ENCODE measurements around the gene ATF4.

The ATF4 gene

GRCh38 chr22:39478441-39478850, 41.9 kb upstream of the ATF4 start:
- Histone ChIP-seq H3K4me3 (ENCODE audit: low read length, poor library complexity, severe bottlenecking) (no peak overlapping the region), H3K36me3 (ENCODE audit: insufficient read depth, low read length) (peaks cover 4% of the 10 kb centered on the region; the same call in 1 of the 2 replicates), H4K20me1 (ENCODE audit: insufficient read depth, low read length, poor library complexity, severe bottlenecking) (peaks cover 2% of the 10 kb centered on the region), H3K9me2 (replicated peaks; ENCODE audit: low read depth, low read length) (no peaks in the 10 kb centered on the region), H3K4me1 (ENCODE audit: insufficient read depth, low read length, poor library complexity, severe bottlenecking) (peaks cover 9% of the 10 kb centered on the region), H3K9ac (ENCODE audit: low read depth, low read length, poor library complexity, severe bottlenecking) (no peak overlapping the region), H2AFZ (ENCODE audit: low read length) (no peak overlapping the region), H3K79me2 (ENCODE audit: insufficient read depth, low read length) (no peaks in the 10 kb centered on the region; the same call in 1 of the 2 replicates), H3F3A (ENCODE audit: low read depth) (no peaks in the 10 kb centered on the region), H3K27me3 (ENCODE audit: insufficient read depth, low read length, poor library complexity, severe bottlenecking) (no peaks in the 10 kb centered on the region), H3K4me2 (ENCODE audit: low read depth, low read length, poor library complexity, severe bottlenecking) (no peak overlapping the region), H3K9me3 (ENCODE audit: insufficient read depth, low read depth, low read length) (no peaks in the 10 kb centered on the region)
- TF ChIP-seq EZH2phosphoT487 (IDR thresholded peaks at IDR 0.05; ENCODE audit: borderline replicate concordance) = no peak
- TF ChIP-seq CTCF (conservative IDR thresholded peaks at IDR 0.05; ENCODE audit: low read length) = no peak

DNA sequence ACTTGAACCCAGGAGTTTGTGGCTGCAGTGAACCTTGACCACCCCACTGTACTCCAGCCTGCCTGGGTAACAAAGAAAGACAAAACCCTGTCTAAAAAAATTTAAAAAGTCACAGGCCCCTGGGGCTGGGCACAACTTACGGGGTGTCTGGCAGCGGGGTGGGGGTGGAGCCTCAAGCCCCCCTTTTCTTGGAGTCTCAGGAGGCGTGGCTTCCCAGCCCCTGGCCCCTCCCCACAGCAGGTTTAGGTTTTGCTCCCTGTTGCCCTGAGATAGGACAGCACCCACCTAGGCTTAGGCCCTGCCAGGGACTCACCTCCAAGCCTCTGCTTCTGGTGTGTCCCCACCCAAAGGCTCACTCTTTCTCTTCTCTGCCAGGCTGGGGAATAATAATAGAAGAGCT, 41.1 kb upstream of the ATF4 start:
- H4K20me1 ChIP-seq (ENCODE audit: insufficient read depth, low read length, poor library complexity, severe bottlenecking) = peaks cover 2% of the 10 kb centered on the region
- H3K9me2 ChIP-seq (replicated peaks; ENCODE audit: low read depth, low read length) = no peaks in the 10 kb centered on the region
- peaks cover 4% of the 10 kb centered on the region; the same call in 1 of the 2 replicates for H3K36me3 ChIP-seq (ENCODE audit: insufficient read depth, low read length)
- H3K9ac ChIP-seq (ENCODE audit: low read depth, low read length, poor library complexity, severe bottlenecking) = no peak overlapping the region
- H3K9me3 ChIP-seq (ENCODE audit: insufficient read depth, low read depth, low read length) = no peaks in the 10 kb centered on the region
- H3K4me2 ChIP-seq (ENCODE audit: low read depth, low read length, poor library complexity, severe bottlenecking) = no peak overlapping the region
- H3K4me3 ChIP-seq (ENCODE audit: low read length, poor library complexity, severe bottlenecking) = no peak overlapping the region
- no peak overlapping the region for H2AFZ ChIP-seq (ENCODE audit: low read length)
- peaks cover 3% of the 10 kb centered on the region for H3K4me1 ChIP-seq (ENCODE audit: insufficient read depth, low read length, poor library complexity, severe bottlenecking)
- no peaks in the 10 kb centered on the region for H3K27me3 ChIP-seq (ENCODE audit: insufficient read depth, low read length, poor library complexity, severe bottlenecking)
- no peaks in the 10 kb centered on the region for H3K79me2 ChIP-seq (ENCODE audit: insufficient read depth, low read length)
- TF ChIP-seq EZH2phosphoT487 (IDR thresholded peaks at IDR 0.05; ENCODE audit: borderline replicate concordance) = no peak
- no peaks in the 10 kb centered on the region for H3F3A ChIP-seq (ENCODE audit: low read depth)

DNA sequence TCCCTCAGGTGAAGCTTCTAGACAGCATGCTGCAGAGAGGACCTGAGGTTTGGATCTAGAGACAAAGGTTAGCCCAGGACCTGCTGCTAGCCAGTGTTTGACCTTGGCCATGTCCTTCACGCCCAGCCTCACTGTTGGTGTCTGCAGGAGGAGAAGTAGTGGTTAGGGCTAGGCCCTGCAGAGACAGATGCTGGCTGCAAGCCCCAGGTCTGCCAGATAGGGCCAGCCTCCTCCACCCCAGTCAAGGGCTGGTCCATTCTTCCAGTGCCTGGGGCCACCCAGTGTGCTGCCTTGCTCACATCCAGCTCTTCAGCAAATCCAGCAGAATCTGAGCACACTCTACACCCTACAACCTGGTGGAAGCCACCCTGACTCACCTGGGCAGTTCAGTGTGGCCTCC, 39.8 kb upstream of the ATF4 start:
- no peaks in the 10 kb centered on the region for H3K79me2 ChIP-seq (ENCODE audit: insufficient read depth, low read length)
- H3K36me3 ChIP-seq (ENCODE audit: insufficient read depth, low read length) = peaks cover 4% of the 10 kb centered on the region; the same call in 1 of the 2 replicates
- no peaks in the 10 kb centered on the region for H3F3A ChIP-seq (ENCODE audit: low read depth)
- no peak overlapping the region for H3K9ac ChIP-seq (ENCODE audit: low read depth, low read length, poor library complexity, severe bottlenecking)
- H3K9me2 ChIP-seq (replicated peaks; ENCODE audit: low read depth, low read length) = no peaks in the 10 kb centered on the region
- H4K20me1 ChIP-seq (ENCODE audit: insufficient read depth, low read length, poor library complexity, severe bottlenecking) = peaks cover 2% of the 10 kb centered on the region
- no peaks in the 10 kb centered on the region for H3K4me1 ChIP-seq (ENCODE audit: insufficient read depth, low read length, poor library complexity, severe bottlenecking)
- H3K27me3 ChIP-seq (ENCODE audit: insufficient read depth, low read length, poor library complexity, severe bottlenecking) = no peaks in the 10 kb centered on the region
- no peaks in the 10 kb centered on the region for H3K9me3 ChIP-seq (ENCODE audit: insufficient read depth, low read depth, low read length)
- TF ChIP-seq CTCF (conservative IDR thresholded peaks at IDR 0.05; ENCODE audit: low read length) (no peak), EZH2phosphoT487 (IDR thresholded peaks at IDR 0.05; ENCODE audit: borderline replicate concordance) (no peak)
- H3K4me3 ChIP-seq (ENCODE audit: low read length, poor library complexity, severe bottlenecking) = no peak overlapping the region
- H3K4me2 ChIP-seq (ENCODE audit: low read depth, low read length, poor library complexity, severe bottlenecking) = no peak overlapping the region
- H2AFZ ChIP-seq (ENCODE audit: low read length) = no peak overlapping the region

GRCh38 chr22:39481054-39481453, 39.3 kb upstream of the ATF4 start:
- Histone ChIP-seq H3K4me3 (ENCODE audit: low read length, poor library complexity, severe bottlenecking) (no peak overlapping the region), H3K27me3 (ENCODE audit: insufficient read depth, low read length, poor library complexity, severe bottlenecking) (no peaks in the 10 kb centered on the region), H4K20me1 (ENCODE audit: insufficient read depth, low read length, poor library complexity, severe bottlenecking) (peaks cover 2% of the 10 kb centered on the region), H3K79me2 (ENCODE audit: insufficient read depth, low read length) (no peaks in the 10 kb centered on the region), H2AFZ (ENCODE audit: low read length) (no peak overlapping the region), H3K9me3 (ENCODE audit: insufficient read depth, low read depth, low read length) (no peaks in the 10 kb centered on the region), H3K9ac (ENCODE audit: low read depth, low read length, poor library complexity, severe bottlenecking) (no peak overlapping the region), H3K9me2 (replicated peaks; ENCODE audit: low read depth, low read length) (no peaks in the 10 kb centered on the region), H3F3A (ENCODE audit: low read depth) (no peaks in the 10 kb centered on the region), H3K4me1 (ENCODE audit: insufficient read depth, low read length, poor library complexity, severe bottlenecking) (no peaks in the 10 kb centered on the region), H3K36me3 (ENCODE audit: insufficient read depth, low read length) (peaks cover 4% of the 10 kb centered on the region; the same call in 1 of the 2 replicates), H3K4me2 (ENCODE audit: low read depth, low read length, poor library complexity, severe bottlenecking) (no peak overlapping the region)
- TF ChIP-seq CTCF (conservative IDR thresholded peaks at IDR 0.05; ENCODE audit: low read length) = no peak

Data from Loucy (cell line).